SK-N-SH treated with all-trans-retinoic acid at 6 μM for 48 hours (cell line): Measurements from ENCODE around the gene RIN3.

Source experiments
- ARNTL ChIP-seq: fragments of 450-650 bp; formaldehyde crosslinking; IDR thresholded peaks from 2 replicates; pipeline ENCODE4 v1.5.0; 2020; ENCODE audit warnings: low read depth, mild to moderate bottlenecking, moderate library complexity, borderline replicate concordance
- CREB5 ChIP-seq: fragments of 250-450 bp; sonication (Bioruptor Pico); IDR thresholded peaks from 2 replicates; pipeline ENCODE4 v1.5.1; 2020; ENCODE audit warnings: low read depth, mild to moderate bottlenecking, moderate library complexity
- CSRNP3 ChIP-seq: fragments of 250-450 bp; sonication (Bioruptor Pico); IDR thresholded peaks from 2 replicates; pipeline ENCODE4 v1.5.1; 2021; ENCODE audit warnings: mild to moderate bottlenecking, moderate library complexity
- OSR1 ChIP-seq: fragments of 250-450 bp; sonication (Bioruptor Pico); IDR thresholded peaks from 2 replicates; pipeline ENCODE4 v1.8.0; 2022; ENCODE audit warnings: moderate library complexity, mild to moderate bottlenecking, inconsistent platforms
- RARB ChIP-seq: fragments of 250-450 bp; sonication (Bioruptor Pico); IDR thresholded peaks from 2 replicates; pipeline ENCODE4 v1.8.0; 2021; ENCODE audit warnings: mild to moderate bottlenecking, moderate library complexity
- TCF4 ChIP-seq: fragments of 250-450 bp; sonication (Bioruptor Pico); IDR thresholded peaks from 2 replicates; pipeline ENCODE4 v1.8.0; 2021; ENCODE audit warnings: mild to moderate bottlenecking, moderate library complexity, borderline replicate concordance
- TOX ChIP-seq: fragments of 250-450 bp; sonication (Bioruptor Pico); IDR thresholded peaks from 2 replicates; pipeline ENCODE4 v1.8.0; 2021; ENCODE audit warnings: mild to moderate bottlenecking, moderate library complexity, borderline replicate concordance
- ZC3H10 ChIP-seq: fragments of 250-450 bp; sonication (Bioruptor Pico); IDR thresholded peaks from 2 replicates; pipeline ENCODE4 v1.5.1; 2021; ENCODE audit warnings: mild to moderate bottlenecking, moderate library complexity
- ZFP3 ChIP-seq: fragments of 250-450 bp; sonication (Bioruptor Pico); IDR thresholded peaks from 2 replicates; pipeline ENCODE4 v1.5.0; 2020; ENCODE audit warnings: mild to moderate bottlenecking, moderate library complexity
- ZFP30 ChIP-seq: fragments of 450-650 bp; formaldehyde crosslinking; IDR thresholded peaks from 2 replicates; pipeline ENCODE4 v1.5.0; 2022; ENCODE audit warnings: mild to moderate bottlenecking, moderate library complexity
- ZNF70 ChIP-seq: fragments of 450-650 bp; formaldehyde crosslinking; IDR thresholded peaks from 2 replicates; pipeline ENCODE4 v1.5.0; 2020; ENCODE audit warnings: mild to moderate bottlenecking, moderate library complexity

- TF ChIP-seq RARB (no peak), ARNTL (CRISPR knock-in tag) (no peak), TOX (no peak), ZFP30 (CRISPR knock-in tag) (no peak), CREB5 (CRISPR knock-in tag) (no peak), ZFP3 (CRISPR knock-in tag) (no peak), OSR1 (CRISPR knock-in tag) (no peak), ZNF70 (CRISPR knock-in tag) (no peak), ZC3H10 (no peak), TCF4 (CRISPR knock-in tag) (no peak), CSRNP3 (CRISPR knock-in tag) (no peak)
Observed at GRCh38 chr14:92582706-92583452, 69.3 kb downstream of the RIN3 start.
